PC-3 (cell line): Measurements from ENCODE around the gene DSCAM.

Experiments used
- CTCF ChIP-seq: fragments of 300-600 bp; sonication (generic); conservative IDR thresholded peaks from 2 replicates; pipeline ENCODE4 v1.5.1; 2017; ENCODE audit warnings: antibody characterized with exemption, low read depth, mild to moderate bottlenecking, low read length
- EZH2 ChIP-seq: fragments of 300-600 bp; sonication (generic); IDR thresholded peaks from one replicate; pipeline ENCODE4 v1.6.1; 2017; ENCODE audit warnings: antibody characterized with exemption, mild to moderate bottlenecking, low read length; ENCODE audit not compliant: unreplicated experiment

- no peak for TF ChIP-seq CTCF
- no peak for TF ChIP-seq EZH2
These were observed 393.8 kb downstream of the DSCAM start for GRCh38 chr21:40453183-40453582.
